ENCODE measurements around the gene KIF1A.
"Not testable (repeated sequence)": the region's sequence is repeated elsewhere in the genome, so short reads cannot be mapped to it uniquely, and the experiment has no call there.

Gene KIF1A

DNA sequence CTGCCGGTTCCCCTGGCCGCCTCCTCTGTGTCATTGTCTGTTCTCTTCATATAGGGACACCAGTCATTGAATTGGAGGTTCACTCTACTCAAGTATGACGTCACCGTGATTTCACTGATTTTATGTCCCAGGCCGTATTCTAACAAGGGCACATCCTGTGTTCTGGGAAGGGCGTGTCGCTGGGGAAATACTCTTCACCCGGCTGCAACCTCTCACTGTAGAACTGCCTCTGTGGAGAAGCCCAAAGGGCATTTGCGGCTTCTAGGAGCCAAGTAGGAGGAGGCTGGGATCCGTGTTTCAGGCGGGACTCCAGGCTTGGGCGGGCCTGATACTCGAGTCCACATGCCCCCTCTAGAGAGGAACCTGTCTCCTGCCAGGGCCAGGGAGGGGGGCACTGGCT is 123.5 kb downstream of the KIF1A start:
- DNase-seq: not testable (repeated sequence)

DNA sequence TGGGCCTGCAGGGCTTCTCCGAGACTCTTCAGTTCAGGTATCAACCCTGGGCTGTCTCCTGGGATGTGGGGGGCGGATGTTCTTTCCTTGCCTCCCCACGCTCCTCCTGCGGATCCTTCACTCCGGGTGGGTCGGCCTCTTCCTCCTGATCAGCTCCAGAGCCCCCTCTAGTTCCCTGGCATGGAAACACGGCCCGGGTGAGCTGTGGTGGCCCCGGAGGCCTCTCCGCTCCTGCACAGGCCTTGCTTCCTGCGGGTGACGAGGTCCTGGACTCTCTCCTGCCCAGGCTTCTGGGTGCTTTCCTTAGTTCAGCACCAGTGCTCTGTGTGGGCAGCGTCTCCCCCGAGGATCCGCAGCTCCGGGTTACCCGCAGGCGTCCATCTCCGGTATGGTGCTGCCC is 124.4 kb downstream of the KIF1A start:
- not testable (repeated sequence) for DNase-seq

DNA sequence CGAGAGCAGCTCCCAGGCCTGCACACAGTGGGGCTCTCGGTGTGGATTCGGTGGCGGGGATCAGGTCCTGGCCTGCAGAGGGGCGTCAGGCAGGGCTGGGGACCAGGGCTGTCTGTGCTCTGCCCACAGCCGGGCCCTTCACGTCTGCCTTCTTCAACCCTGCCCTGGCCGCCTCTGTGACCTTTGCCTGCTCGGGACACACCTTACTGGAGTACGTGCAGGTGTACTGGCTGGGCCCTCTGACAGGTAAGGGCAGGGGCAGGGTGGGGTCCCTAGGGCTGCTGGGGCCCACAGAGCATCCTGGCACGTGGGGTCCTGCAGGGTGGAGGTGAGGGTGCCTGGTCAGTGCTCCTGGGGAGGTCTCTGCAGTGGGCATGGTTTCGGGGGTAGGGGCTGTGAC is 125.7 kb downstream of the KIF1A start:
- DNase-seq: not testable (repeated sequence)

DNA sequence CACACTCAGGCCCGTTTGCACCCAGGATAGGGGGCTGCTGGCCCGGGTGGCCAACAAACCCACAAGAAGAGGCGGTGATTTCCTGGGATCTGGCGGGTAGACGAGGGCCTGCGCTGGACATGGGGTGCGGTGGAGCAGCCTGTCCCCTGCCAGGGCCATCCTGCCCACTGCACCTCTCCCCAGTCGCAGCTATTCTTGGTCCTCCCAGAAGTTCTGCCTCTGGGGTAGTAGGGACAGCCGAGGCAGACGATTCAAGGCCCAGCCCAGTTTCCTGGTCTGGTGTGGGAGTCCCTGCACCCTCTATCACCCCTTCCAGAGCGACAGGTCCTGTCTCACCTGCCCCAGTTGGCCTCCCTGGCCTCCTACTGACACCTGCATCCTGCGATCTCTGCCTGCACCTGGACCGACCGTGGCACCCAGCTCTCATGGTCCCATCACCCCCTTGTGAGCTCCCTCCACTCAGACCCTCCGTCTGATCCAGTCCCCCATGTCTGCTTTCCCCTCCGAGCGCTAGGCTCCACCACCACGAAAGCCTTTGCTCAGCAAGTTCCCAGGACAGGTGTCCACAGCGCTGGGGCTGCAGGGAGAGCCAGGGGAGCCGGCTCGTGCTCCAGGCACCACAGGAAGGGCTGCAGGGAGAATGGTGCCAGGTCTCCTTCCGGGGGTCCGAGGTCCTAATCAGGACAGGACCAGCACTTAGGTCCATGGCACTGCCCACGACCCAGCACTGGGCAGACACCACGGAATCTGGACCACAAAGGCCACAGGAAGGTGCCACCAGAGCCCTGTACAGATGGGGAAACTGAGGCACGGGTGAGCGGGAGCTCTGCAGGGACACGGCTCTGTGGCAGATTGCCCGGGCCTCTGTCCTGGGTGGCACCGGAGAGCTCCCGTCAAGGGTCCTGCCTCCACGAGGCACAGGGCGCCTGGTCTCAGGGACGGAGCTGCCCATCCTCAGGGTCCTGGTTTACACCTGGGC is 127.1 kb downstream of the KIF1A start:
- not testable (repeated sequence) for DNase-seq

DNA sequence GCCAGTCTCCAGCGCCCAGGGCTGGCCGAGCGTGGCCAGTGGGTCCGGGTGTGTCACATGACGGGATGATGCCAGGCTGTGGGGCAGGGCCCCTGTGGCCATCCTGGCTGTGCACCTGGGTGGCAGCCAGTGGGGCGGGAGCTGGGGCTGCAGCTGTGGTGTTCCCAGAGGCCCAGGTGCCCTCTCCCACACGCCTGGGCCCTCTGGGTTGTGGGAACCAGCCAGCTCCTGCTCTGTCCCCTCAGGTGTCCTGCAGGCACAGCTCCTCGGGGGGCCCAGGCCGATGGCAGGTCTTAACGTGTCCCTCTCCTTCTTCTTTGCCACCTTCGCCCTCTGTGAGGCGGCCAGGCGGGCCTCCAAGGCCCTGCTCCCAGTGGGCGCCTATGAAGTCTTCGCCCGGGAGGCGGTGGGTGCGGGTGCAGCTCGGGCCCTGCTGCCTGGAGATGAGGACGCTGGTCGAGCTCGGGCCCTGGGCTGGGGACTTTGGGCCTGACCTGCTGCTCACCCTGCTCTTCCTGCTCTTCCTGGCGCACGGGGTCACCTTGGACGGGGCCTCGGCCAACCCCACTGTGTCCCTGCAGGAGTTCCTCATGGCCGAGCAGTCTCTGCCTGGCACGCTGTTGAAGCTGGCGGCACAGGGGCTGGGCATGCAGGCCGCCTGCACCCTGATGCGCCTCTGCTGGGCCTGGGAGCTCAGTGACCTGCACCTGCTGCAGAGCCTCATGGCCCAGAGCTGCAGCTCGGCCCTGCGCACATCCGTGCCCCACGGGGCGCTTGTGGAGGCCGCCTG is 128.2 kb downstream of the KIF1A start, which contains the start of gene AQP12A:
Gene AQP12A, plus strand, starts transcription at position 236 of the 790 bp plus-strand sequence. Its CDS starts 48 bp downstream, at position 284.
- not testable (repeated sequence) for DNase-seq

DNA sequence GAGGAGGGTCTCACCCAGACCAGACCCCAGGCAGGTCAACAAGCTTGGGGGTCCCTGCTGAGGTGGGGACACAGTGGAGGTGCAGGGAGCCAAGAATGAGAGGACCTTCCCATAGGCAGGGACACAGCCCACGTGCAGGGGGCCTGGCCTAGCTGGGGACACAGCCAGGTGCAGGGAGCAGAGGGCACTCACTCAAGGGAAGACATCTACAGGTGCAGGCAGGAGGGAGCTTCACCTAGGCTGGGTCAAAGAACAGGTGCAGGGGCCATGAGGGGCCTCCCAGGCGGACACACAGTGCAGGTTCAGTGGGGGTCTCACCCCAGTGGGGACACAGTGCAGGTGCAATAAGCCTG is 129.0 kb downstream of the KIF1A start:
- DNase-seq: not testable (repeated sequence)

DNA sequence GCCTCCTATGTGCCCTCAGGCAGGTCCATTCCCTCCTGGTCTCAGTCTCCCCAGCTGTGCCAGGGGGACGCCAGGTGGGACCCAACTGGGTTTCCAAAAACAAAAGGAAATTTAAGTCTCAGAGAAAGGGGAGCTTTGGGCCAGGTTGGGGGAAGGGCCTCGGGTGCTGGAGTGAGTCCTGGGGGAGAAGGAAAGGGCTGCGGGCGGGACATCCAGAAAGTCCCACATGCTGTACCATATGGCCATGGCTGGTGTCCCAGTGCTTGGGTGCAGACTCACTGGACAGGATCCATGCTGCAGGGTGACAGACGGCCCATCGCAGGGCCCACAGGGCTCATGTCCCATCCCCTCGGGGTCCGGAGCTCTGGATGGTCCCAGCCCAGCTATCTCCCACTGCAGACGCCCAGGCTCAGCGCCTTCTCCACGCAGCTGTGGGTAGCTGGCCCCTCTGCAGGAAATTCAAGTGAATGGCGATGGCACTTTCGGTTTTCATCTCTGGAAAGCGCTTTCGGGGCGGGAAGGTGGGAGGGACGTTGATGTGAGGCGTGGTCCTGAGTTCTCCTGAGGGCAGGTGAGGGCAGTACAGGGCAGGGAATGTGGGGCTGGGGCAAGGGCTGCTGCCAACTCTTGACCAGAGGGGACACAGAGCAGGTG is 129.5 kb downstream of the KIF1A start:
- peak; percentile 40 to 41 for DNase-seq

DNA sequence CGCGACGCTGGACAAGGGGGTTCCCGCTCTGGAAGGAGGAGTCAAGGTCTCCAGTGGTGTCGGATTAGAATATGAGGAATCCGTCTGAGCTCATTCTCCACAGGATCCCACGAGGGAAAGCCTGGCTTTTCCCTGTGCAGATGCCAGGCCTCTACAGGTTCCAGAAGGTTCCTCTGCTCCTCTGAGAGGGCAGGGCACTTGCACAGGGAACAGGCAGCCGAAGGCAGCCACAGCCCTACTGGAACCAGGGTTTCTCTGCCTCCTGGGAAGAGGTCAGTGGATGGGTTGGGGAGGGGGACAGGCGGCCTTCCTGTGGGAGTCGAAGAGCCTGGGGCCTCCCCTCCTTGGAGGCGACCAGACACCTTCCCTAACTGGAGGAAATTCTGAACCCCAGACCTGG is 130.0 kb downstream of the KIF1A start:
- DNase-seq: no peak

DNA sequence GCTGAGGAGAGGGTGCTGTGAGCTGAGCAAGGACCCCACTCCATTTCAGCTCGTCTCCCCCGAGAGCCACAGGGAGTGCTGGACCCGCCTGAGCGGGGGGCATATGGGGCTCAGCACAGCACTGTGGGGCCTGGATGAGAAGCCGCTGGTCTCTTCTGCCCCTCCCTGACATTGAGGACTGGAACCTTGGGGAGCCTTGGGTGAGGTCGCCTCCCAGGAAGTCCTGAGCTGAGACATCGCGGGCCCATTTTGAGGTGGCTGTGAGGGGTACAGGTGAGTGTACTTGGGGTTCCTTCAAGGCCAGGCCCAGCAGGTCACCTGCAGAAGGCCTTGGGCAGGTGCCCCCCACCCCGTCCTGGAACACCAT is 131.5 kb downstream of the KIF1A start:
- no peak for DNase-seq

DNA sequence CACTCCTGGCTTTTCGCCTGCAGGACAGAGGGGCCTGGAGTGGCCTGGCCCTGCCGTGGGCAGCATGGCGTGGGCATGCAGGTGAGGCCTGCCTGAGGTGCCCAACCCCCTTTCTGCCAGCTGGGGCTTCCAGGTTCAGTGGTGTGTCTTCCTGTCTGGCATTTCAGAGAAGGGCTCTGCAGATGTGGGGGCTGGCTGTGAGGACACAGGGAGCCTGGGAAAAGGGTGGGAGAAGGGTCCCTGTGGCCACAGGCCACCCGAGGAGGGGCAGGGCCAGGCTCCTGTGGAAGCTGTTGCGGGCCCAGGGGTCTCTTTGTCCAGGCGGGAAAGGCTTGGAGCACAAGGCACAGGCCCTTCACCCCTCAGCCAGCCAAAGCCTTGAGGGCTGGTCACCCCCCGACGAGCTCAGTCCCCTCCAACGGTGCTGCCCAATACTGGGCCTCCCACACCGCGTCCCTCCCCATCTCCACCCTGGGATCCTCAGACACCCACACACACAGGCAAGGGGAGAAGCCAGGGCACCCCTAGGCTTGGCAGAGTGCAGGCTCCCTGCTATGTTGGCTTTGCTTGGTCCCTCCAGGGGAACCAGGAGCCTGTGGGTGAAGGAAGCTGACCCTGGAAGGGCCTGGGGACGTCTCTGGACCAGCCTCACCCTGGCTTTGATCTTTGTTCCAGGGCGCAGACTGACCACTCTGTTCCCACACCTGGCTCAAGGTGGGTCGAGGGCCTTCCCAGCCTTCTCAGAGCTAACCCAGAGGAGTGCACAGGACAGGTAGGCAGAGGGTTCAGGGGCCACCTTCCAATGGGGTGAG is 132.1 kb downstream of the KIF1A start:
- no peak for DNase-seq

DNA sequence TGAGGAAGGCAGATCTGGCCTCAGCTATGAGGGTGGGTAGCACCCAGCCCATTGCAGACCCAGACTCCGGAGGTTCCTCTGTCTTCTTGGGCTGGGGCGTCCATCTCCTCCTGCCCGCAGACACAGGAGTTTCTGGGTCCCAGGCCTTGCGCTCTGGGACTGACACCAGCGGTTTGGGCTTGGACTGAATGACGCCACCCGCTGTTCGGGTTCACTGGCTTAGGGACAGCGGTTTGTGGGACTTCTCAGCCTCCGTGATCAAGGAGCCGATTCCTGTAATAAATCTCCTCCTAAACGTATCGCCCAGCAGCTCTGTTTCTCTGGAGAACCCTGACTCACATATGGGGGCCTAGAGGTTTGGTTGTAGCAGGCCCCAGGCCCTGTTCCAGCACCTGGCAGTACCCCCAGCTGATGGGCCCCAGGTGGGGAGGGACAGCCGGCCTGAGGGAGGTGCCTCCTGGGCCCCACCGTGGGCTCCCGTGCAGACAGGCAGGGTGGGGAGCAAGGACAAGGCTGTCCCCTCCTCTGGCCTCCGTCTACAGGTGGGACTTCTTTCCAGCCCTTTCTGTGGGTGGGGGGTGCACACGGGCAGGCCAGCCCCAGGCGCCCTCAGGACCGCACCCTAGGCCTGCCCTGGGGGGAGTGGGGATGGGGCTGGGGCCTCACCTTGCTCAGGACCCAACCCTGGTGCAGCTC is 132.8 kb downstream of the KIF1A start:
- no peak for DNase-seq

DNA sequence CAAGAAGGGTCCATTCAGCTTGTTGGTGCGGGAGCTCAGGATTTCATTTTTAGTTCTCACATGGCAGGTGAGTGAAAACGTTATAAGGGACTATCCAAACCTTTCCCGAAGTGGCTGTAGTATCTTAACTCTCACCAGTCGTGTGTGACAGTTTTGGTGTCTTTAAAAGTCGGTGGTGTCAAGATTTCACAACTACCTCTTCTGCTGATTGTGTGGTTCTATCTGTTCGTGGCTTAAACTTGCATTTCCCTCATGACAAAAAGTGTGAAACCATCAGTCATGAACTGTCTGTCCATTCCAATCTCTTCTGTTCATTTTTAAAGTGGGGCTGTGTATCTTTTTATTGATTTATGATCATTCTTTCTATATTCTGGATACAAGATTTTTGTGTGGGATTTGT is 133.6 kb downstream of the KIF1A start:
- DNase-seq: no peak

DNA sequence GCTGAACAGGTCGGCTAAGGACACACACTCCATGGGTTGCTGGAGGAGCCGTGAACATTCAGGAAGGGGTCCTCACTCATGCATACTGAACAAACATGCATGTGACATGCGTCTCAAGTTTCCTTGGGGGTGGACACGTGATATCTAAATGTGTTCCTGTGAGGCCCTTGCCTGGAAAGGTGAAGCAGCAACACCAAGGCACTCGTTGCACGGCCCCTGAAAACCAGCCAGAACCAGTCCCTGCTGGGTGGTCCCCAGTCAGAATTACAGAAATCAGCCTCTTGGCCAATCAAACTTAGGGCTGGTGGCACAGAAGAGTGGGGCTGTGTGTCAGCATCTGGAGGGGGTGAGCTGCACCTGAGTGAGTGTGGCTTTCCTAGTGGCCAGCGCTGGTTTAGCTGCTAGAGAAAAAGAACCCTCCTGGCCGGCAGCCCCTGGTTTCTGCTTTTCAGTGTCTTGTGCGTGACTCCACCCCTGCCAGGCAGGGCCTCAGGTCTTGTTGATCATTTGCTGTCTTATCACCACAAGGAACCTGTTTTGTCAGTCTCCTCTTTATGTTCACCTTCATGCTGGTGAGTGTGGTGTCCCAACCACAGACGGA is 134.1 kb downstream of the KIF1A start:
- no peak for DNase-seq

DNA sequence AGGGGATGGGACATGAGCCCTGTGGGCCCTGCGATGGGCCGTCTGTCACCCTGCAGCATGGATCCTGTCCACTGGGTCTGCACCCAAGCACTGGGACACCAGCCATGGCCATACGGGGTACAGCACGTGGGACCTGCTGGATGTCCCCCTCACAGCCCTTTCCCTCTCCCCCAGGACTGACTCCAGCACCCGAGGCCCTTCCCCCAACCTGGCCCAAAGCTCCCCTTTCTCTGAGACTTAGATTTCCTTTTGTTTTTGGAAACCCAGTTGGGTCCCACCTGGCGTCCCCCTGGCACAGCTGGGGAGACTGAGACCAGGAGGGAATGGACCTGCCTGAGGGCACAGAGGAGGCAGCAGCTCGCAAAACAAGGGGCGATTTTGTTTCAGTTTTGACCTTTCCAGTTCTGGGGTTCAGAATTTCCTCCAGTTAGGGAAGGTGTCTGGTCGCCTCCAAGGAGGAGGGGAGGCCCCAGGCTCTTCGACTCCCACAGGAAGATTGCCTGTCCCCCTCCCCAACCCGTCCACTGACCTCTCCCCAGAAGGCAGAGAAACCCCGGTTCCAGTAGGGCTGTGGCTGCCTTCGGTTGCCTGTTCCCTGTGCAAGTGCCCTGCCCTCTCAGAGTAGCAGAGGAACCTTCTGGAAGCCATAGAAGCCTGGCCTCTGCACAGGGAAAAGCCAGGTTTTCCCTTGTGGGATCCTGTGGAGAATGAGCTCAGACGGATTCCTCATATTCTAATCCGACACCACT is 135.9 kb downstream of the KIF1A start:
- DNase-seq: not testable (repeated sequence)

DNA sequence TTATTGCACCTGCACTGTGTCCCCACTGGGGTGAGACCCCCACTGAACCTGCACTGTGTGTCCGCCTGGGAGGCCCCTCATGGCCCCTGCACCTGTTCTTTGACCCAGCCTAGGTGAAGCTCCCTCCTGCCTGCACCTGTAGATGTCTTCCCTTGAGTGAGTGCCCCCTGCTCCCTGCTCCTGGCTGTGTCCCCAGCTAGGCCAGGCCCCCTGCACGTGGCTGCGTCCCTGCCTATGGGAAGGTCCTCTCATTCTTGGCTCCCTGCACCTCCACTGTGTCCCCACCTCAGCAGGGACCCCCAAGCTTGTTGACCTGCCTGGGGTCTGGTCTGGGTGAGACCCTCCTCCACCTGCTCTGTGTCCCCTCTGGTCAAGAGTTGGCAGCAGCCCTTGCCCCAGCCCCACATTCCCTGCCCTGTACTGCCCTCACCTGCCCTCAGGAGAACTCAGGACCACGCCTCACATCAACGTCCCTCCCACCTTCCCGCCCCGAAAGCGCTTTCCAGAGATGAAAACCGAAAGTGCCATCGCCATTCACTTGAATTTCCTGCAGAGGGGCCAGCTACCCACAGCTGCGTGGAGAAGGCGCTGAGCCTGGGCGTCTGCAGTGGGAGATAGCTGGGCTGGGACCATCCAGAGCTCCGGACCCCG is 136.6 kb downstream of the KIF1A start:
- not testable (repeated sequence) for DNase-seq

DNA sequence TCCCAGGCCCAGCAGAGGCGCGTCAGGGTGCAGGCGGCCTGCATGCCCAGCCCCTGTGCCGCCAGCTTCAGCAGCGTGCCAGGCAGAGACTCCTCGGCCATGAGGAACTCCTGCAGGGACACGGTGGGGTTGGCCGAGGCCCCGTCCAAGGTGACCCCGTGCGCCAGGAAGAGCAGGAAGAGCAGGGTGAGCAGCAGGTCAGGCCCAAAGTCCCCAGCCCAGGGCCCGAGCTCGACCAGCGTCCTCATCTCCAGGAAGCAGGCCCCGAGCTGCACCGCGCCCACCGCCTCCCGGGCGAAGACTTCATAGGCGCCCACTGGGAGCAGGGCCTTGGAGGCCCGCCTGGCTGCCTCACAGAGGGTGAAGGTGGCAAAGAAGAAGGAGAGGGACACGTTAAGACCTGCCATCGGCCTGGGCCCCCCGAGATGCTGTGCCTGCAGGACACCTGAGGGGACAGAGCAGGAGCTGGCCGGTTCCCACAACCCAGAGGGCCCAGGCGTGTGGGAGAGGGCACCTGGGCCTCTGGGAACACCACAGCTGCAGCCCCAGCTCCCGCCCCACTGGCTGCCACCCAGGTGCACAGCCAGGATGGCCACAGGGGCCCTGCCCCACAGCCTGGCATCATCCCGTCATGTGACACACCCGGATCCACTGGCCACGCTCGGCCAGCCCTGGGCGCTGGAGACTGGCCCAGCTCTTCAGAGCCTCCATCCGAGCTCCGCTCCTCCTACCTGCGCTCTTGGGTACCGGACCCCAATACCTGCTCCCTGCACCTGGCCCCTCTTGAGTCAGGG is 137.4 kb downstream of the KIF1A start, which contains the start of gene AQP12B:
Gene AQP12B, minus strand, starts transcription at position 455 of the 794 bp plus-strand sequence. Its CDS starts 48 bp downstream, at position 407.
- DNase-seq: not testable (repeated sequence)

DNA sequence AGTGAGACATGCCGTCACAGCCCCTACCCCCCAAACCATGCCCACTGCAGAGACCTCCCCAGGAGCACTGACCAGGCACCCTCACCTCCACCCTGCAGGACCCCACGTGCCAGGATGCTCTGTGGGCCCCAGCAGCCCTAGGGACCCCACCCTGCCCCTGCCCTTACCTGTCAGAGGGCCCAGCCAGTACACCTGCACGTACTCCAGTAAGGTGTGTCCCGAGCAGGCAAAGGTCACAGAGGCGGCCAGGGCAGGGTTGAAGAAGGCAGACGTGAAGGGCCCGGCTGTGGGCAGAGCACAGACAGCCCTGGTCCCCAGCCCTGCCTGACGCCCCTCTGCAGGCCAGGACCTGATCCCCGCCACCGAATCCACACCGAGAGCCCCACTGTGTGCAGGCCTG is 139.8 kb downstream of the KIF1A start:
- DNase-seq: not testable (repeated sequence)

DNA sequence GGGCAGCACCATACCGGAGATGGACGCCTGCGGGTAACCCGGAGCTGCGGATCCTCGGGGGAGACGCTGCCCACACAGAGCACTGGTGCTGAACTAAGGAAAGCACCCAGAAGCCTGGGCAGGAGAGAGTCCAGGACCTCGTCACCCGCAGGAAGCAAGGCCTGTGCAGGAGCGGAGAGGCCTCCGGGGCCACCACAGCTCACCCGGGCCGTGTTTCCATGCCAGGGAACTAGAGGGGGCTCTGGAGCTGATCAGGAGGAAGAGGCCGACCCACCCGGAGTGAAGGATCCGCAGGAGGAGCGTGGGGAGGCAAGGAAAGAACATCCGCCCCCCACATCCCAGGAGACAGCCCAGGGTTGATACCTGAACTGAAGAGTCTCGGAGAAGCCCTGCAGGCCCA is 141.1 kb downstream of the KIF1A start:
- not testable (repeated sequence) for DNase-seq

DNA sequence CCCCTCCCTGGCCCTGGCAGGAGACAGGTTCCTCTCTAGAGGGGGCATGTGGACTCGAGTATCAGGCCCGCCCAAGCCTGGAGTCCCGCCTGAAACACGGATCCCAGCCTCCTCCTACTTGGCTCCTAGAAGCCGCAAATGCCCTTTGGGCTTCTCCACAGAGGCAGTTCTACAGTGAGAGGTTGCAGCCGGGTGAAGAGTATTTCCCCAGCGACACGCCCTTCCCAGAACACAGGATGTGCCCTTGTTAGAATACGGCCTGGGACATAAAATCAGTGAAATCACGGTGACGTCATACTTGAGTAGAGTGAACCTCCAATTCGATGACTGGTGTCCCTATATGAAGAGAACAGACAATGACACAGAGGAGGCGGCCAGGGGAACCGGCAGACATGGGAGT is 142.0 kb downstream of the KIF1A start:
- not testable (repeated sequence) for DNase-seq
